ENCODE measurements around the gene APH1A.

DNA sequence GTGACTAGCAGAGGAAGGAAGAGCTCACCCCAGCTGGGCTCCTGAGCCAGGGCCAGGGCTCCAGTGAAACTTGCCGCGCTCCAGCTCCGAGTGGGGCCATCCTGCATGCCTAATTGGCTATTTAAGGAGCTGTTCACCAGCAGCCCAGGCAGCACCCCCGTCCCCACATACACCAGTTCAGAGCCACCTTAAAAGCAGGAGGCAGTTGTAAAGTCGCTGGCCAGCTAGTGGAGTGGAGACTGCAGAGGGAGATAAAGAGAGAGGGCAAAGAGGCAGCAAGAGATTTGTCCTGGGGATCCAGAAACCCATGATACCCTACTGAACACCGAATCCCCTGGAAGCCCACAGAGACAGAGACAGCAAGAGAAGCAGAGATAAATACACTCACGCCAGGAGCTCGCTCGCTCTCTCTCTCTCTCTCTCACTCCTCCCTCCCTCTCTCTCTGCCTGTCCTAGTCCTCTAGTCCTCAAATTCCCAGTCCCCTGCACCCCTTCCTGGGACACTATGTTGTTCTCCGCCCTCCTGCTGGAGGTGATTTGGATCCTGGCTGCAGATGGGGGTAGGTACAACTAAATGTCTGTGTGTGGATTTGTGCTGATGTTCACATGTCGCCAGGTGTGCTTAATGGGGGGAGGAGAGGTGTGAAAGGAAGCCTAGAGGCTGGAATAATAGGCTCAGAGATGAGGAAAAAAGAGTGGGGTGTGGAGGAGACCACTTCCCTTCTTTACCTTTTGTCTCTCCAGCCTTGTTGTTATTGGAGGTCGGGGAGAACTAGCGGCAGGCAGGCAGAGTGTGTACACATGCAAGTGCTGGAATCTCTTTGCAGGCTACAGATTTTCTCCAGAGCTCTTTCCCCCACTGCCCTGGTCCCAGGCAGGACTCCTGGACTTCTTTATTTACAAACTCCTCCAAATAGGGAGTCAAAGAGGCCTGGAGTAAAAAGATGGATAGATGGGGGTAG is 10.9 kb downstream of the APH1A start, which contains the start of gene CA14:
- TF ChIP-seq, protein P1, sequence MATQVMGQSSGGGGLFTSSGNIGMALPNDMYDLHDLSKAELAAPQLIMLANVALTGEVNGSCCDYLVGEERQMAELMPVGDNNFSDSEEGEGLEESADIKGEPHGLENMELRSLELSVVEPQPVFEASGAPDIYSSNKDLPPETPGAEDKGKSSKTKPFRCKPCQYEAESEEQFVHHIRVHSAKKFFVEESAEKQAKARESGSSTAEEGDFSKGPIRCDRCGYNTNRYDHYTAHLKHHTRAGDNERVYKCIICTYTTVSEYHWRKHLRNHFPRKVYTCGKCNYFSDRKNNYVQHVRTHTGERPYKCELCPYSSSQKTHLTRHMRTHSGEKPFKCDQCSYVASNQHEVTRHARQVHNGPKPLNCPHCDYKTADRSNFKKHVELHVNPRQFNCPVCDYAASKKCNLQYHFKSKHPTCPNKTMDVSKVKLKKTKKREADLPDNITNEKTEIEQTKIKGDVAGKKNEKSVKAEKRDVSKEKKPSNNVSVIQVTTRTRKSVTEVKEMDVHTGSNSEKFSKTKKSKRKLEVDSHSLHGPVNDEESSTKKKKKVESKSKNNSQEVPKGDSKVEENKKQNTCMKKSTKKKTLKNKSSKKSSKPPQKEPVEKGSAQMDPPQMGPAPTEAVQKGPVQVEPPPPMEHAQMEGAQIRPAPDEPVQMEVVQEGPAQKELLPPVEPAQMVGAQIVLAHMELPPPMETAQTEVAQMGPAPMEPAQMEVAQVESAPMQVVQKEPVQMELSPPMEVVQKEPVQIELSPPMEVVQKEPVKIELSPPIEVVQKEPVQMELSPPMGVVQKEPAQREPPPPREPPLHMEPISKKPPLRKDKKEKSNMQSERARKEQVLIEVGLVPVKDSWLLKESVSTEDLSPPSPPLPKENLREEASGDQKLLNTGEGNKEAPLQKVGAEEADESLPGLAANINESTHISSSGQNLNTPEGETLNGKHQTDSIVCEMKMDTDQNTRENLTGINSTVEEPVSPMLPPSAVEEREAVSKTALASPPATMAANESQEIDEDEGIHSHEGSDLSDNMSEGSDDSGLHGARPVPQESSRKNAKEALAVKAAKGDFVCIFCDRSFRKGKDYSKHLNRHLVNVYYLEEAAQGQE (IDR thresholded peaks at IDR 0.05; ENCODE audit: low read depth), result no peak
- no peak for TF ChIP-seq CREB1 (IDR thresholded peaks at IDR 0.05; ENCODE audit: low read depth)
- no peak for TF ChIP-seq YY1 (IDR thresholded peaks at IDR 0.05; ENCODE audit: low read depth)
- TF ChIP-seq TAF1 (IDR thresholded peaks at IDR 0.05; ENCODE audit: low read depth), result no peak
- no peak for TF ChIP-seq CEBPB (IDR thresholded peaks at IDR 0.05)
- no peak for TF ChIP-seq FOXM1 (IDR thresholded peaks at IDR 0.05; ENCODE audit: borderline replicate concordance, low read depth)
- TF ChIP-seq ZBTB7A (IDR thresholded peaks at IDR 0.05; ENCODE audit: low read depth), result no peak
- TF ChIP-seq, protein P2, sequence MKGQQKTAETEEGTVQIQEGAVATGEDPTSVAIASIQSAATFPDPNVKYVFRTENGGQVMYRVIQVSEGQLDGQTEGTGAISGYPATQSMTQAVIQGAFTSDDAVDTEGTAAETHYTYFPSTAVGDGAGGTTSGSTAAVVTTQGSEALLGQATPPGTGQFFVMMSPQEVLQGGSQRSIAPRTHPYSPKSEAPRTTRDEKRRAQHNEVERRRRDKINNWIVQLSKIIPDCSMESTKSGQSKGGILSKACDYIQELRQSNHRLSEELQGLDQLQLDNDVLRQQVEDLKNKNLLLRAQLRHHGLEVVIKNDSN (IDR thresholded peaks at IDR 0.05), result no peak
- no peak for TF ChIP-seq EGR1 (IDR thresholded peaks at IDR 0.05)
- no peak for TF ChIP-seq EP300 (IDR thresholded peaks at IDR 0.05; ENCODE audit: borderline replicate concordance)
- TF ChIP-seq, protein P3, sequence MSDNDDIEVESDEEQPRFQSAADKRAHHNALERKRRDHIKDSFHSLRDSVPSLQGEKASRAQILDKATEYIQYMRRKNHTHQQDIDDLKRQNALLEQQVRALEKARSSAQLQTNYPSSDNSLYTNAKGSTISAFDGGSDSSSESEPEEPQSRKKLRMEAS (IDR thresholded peaks at IDR 0.05), result no peak
- no peak for TF ChIP-seq NFIC (IDR thresholded peaks at IDR 0.05)
- no peak for TF ChIP-seq RAD21 (IDR thresholded peaks at IDR 0.05; ENCODE audit: low read depth)

Measured in Ishikawa (cell line).